ENCODE data around the gene TM7SF2. TPM values are rescaled to one million over a fixed set of nuclear protein-coding genes. Genes with fewer than 3 reads are reported as not detected.

Gene TM7SF2
- total RNA-seq, 1 donor, result 9.1 TPM

DNA sequence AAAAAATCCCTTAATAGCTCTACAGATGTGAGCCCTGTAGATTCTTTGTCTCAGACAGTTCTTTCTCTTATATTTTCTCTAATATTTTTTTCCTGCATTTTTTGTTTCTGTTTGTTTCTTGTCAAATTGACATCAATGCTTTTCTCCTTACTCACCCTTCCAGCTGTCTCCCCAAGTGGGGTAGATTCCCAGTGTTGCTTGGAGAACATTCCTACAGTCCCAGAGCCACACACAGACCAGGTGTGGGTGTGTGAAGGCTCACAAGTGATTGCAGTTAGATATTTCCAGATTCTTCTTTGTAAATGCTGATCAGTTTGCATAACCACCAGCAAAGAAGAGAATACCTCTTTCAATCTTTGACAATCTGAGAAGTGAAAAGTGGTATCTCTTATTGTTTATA lies 8.2 kb upstream of the TM7SF2 start:
- Histone ChIP-seq H3K9me3 (ENCODE audit: low read depth, low read length) (no peaks in the 10 kb centered on the region), H3K27me3 (ENCODE audit: insufficient read depth, low read length) (no peaks in the 10 kb centered on the region), H3K4me1 (ENCODE audit: insufficient read depth, low read length) (no peaks in the 10 kb centered on the region), H3K4me3 (ENCODE audit: low read length) (no peak overlapping the region)

DNA sequence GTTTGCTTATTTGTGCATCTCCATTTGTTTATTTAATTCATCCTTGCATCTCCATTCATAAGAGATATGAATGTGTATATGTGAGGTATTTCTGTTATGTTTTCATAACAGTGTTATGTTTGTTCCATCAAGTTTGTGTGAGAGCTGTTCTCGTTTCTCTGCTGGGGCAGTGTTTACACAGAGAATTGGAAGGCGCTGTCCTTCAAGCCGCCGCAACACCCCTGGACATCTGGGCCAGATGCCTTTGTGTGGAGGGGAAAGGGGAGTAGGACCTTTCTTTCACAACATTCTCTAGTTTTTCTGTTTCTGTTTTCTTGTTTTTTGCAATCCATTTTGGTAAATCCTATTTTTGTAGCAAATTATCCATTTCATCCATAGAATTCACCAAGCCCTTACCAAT lies 7.0 kb upstream of the TM7SF2 start:
- no peaks in the 10 kb centered on the region for H3K27me3 ChIP-seq (ENCODE audit: insufficient read depth, low read length)
- no peak overlapping the region for H3K4me3 ChIP-seq (ENCODE audit: low read length)
- no peaks in the 10 kb centered on the region for H3K4me1 ChIP-seq (ENCODE audit: insufficient read depth, low read length)
- H3K9me3 ChIP-seq (ENCODE audit: low read depth, low read length), result no peaks in the 10 kb centered on the region

DNA sequence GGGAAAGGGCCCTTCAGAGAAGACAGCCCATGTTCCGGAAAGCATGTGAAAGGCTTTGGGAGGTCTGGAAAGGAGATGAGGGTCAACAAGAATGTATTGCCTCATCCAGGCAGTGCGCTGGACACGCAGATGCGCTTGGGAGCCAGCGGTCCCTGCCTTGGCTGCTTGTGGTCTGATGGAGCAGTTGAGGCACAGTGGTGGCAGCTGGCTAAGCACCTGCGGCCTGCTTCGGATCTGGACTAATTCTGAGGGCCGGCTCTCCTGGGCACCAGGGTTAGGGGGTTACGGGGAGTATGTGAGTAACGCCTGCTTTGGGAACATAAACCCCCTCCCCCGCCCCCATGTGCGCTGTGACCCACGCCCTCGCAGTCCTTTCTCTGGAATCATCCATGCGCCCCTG lies 4.6 kb upstream of the TM7SF2 start:
- Histone ChIP-seq H3K27me3 (ENCODE audit: insufficient read depth, low read length) (no peaks in the 10 kb centered on the region), H3K4me3 (ENCODE audit: low read length) (no peak overlapping the region), H3K9me3 (ENCODE audit: low read depth, low read length) (no peaks in the 10 kb centered on the region), H3K4me1 (ENCODE audit: insufficient read depth, low read length) (peaks cover 21% of the 10 kb centered on the region)

DNA sequence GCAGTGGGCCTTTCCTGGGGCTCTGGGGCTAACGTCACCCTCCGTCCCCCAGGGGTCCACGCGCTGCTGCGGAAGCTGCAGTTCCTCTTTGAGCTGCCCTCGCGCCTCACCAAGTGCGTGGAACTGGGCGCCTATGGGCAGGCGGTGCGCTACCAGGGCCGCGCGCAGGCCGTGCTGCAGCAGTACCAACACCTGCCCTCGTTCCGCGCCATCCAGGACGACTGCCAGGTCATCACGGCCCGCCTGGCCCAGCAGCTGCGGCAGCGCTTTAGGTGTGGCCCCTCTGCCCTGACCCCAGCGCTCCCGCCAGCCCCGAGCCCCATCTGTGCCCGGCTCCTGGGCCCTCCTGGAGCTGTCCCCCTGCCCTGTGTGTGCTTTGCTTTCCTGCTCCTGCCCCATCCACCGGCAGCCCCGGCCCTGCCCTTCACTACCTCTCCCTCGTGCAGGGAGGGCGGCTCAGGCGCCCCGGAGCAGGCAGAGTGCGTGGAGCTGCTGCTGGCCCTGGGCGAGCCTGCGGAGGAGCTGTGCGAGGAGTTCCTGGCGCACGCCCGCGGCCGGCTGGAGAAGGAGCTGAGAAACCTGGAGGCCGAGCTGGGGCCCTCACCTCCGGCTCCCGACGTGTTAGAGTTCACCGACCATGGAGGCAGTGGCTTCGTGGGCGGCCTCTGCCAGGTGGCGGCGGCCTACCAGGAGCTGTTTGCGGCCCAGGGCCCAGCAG lies 3.8 kb upstream of the TM7SF2 start:
- no peaks in the 10 kb centered on the region for H3K9me3 ChIP-seq (ENCODE audit: low read depth, low read length)
- H3K4me1 ChIP-seq (ENCODE audit: insufficient read depth, low read length), result peaks cover 29% of the 10 kb centered on the region
- H3K4me3 ChIP-seq (ENCODE audit: low read length), result no peak overlapping the region
- no peaks in the 10 kb centered on the region for H3K27me3 ChIP-seq (ENCODE audit: insufficient read depth, low read length)

DNA sequence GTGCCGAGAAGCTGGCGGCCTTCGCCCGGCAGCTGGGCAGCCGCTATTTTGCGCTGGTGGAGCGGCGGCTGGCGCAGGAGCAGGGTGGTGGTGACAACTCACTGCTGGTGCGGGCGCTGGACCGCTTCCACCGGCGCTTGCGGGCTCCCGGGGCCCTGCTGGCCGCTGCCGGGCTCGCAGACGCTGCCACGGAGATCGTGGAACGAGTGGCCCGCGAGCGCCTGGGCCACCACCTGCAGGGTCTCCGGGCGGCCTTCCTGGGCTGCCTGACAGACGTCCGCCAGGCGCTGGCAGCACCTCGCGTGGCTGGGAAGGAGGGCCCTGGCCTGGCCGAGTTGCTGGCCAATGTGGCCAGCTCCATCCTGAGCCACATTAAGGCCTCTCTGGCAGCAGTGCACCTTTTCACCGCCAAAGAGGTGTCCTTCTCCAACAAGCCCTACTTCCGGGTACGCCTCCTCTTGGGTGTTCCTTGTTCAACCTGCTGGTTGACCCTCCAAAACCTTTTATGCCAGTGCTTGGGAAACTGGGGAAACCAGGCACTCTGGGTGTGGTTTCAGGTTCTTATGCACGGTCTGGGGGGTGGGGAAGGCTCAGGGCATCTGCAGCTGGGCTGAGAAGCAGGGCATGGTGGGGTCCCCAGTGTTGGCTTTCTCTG lies 3.1 kb upstream of the TM7SF2 start:
- H3K4me3 ChIP-seq (ENCODE audit: low read length), result no peak overlapping the region
- H3K27me3 ChIP-seq (ENCODE audit: insufficient read depth, low read length), result no peaks in the 10 kb centered on the region
- H3K4me1 ChIP-seq (ENCODE audit: insufficient read depth, low read length), result peaks cover 36% of the 10 kb centered on the region
- no peaks in the 10 kb centered on the region for H3K9me3 ChIP-seq (ENCODE audit: low read depth, low read length)

DNA sequence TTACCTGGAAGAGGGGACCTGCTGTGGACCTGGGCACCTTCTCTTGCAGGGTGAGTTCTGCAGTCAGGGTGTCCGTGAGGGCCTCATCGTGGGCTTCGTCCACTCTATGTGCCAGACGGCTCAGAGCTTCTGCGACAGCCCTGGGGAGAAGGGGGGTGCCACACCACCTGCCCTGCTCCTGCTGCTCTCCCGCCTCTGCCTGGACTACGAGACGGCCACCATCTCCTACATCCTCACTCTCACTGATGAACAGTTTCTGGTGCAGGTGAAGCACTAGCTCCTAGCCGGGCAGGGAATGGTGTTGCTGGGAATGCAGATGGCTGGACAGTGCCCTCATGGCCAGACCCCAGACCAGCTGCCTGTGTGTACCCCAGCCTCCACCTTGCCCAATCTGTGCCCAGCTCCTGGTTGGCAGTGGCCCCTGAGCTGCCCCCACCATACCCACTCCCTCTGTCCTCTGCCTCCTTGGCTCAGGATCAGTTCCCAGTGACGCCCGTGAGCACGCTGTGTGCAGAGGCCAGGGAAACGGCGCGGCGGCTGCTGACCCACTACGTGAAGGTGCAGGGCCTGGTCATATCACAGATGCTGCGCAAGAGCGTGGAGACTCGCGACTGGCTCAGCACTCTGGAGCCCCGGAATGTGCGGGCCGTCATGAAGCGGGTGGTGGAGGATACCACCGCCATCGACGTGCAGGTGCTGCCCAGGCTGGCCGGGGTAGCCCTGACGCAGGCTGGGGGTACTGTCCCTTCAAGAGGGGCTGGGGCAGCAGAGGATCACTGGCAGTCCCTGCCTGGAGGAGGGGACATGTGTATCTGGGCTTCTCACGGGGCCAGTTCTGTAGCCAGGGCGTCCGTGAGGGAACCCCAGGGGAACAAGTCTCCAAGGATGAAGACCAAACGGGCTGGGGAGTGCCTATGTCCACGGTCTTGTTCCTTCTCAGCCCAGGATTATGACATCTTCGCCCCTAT lies 2.2 kb upstream of the TM7SF2 start:
- peaks cover 36% of the 10 kb centered on the region for H3K4me1 ChIP-seq (ENCODE audit: insufficient read depth, low read length)
- no peaks in the 10 kb centered on the region for H3K9me3 ChIP-seq (ENCODE audit: low read depth, low read length)
- no peak overlapping the region for H3K4me3 ChIP-seq (ENCODE audit: low read length)
- no peaks in the 10 kb centered on the region for H3K27me3 ChIP-seq (ENCODE audit: insufficient read depth, low read length)

DNA sequence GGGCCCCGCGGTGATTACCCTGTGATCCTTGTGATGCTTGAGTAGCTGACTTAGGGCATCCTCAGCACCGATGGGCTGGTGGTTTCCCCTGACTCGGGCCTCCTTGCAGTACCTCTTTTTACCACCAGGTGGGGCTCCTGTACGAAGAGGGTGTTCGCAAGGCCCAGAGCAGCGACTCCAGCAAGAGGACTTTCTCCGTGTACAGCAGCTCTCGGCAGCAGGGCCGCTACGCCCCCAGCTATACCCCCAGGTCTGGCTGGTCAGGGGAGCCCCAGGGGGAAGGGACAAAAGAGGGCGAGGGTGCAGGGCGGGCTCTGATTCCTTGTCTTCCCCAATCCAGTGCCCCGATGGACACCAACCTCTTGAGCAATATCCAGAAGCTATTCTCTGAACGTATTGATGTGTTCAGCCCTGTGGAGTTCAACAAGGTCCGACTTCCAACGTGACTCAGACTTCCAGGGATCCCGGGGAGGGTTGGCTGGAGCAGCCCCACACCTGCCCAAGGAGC lies 1.3 kb upstream of the TM7SF2 start:
- H3K9me3 ChIP-seq (ENCODE audit: low read depth, low read length), result no peaks in the 10 kb centered on the region
- H3K4me3 ChIP-seq (ENCODE audit: low read length), result no peak overlapping the region
- peaks cover 36% of the 10 kb centered on the region for H3K4me1 ChIP-seq (ENCODE audit: insufficient read depth, low read length)
- H3K27me3 ChIP-seq (ENCODE audit: insufficient read depth, low read length), result no peaks in the 10 kb centered on the region

DNA sequence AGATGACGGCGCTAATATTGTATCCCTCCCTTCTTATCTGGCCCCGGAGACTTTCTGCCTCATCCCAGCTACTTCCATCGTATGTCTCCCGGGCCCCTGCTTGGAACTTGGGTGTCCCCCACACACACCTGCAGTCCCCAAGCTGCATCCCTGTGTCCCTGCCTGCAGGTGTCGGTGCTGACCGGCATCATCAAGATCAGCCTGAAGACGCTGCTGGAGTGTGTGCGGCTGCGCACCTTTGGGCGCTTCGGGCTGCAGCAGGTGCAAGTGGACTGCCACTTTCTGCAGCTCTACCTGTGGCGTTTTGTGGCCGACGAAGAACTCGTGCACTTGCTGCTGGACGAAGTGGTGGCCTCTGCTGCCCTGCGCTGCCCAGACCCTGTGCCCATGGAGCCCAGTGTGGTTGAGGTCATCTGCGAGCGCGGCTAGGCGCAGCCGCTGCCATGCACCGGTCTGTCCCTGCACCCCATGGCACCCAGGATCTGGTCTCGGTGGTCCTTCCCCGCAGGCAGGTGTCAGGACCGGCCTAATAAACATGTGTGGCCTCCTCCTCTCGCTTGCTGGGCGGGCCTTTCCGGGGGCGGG lies 421 bp upstream of the TM7SF2 start:
- Histone ChIP-seq H3K9me3 (ENCODE audit: low read depth, low read length) (no peaks in the 10 kb centered on the region), H3K4me1 (ENCODE audit: insufficient read depth, low read length) (peaks cover 41% of the 10 kb centered on the region), H3K4me3 (ENCODE audit: low read length) (no peak overlapping the region), H3K27me3 (ENCODE audit: insufficient read depth, low read length) (no peaks in the 10 kb centered on the region)

DNA sequence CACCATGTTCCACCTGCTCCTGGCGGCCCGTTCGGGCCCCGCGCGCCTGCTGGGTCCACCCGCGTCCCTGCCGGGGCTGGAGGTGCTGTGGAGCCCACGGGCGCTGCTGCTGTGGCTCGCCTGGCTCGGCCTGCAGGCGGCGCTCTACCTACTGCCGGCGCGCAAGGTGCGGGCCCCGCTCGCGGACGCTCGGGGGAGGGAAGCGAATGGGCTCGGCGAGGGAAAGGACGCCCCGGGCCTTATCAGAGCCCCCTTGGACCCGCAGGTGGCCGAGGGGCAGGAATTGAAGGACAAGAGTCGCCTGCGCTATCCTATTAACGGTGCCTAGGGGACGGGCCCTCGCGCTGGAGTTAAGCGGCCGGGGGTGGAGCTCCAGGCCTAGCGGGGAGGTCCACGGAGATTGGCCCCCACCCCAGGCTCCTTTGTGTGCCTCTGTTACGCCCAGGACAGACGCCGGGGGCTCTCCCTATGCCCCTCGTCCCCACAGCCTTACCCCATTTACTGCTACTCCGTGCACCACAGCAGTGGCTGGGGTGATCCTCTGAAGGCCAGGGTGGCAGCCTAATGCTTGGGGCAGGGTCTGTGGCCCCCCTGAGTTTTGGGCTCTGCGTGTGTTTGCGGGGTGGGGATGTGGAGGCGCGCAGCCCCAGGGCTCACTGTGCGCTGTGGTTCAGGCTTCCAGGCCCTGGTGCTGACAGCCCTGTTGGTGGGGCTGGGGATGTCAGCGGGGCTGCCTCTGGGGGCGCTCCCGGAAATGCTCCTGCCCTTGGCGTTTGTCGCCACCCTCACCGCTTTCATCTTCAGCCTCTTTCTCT lies 1.1 kb downstream of the TM7SF2 start:
- Histone ChIP-seq H3K4me3 (ENCODE audit: low read length) (peak overlapping the region; percentile 44), H3K9me3 (ENCODE audit: low read depth, low read length) (no peaks in the 10 kb centered on the region), H3K4me1 (ENCODE audit: insufficient read depth, low read length) (peaks cover 52% of the 10 kb centered on the region), H3K27me3 (ENCODE audit: insufficient read depth, low read length) (no peaks in the 10 kb centered on the region)

DNA sequence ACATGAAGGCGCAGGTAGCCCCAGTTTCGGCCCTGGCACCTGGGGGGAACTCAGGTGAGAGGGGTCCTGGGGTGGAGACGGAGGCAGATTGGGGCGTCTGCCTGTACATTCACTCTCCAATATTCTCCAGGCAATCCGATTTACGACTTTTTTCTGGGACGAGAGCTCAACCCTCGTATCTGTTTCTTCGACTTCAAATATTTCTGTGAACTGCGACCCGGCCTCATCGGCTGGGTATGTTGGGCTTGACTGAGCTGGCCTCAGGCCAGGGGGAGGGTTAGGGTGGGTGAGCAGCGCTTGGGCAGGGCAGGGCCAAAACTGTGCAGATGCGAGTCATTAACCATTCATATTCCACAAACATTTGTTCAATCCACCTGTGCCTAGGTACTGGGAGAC lies 1.7 kb downstream of the TM7SF2 start:
- Histone ChIP-seq H3K27me3 (ENCODE audit: insufficient read depth, low read length) (no peaks in the 10 kb centered on the region), H3K4me3 (ENCODE audit: low read length) (no peak overlapping the region), H3K9me3 (ENCODE audit: low read depth, low read length) (no peaks in the 10 kb centered on the region), H3K4me1 (ENCODE audit: insufficient read depth, low read length) (peaks cover 57% of the 10 kb centered on the region)

DNA sequence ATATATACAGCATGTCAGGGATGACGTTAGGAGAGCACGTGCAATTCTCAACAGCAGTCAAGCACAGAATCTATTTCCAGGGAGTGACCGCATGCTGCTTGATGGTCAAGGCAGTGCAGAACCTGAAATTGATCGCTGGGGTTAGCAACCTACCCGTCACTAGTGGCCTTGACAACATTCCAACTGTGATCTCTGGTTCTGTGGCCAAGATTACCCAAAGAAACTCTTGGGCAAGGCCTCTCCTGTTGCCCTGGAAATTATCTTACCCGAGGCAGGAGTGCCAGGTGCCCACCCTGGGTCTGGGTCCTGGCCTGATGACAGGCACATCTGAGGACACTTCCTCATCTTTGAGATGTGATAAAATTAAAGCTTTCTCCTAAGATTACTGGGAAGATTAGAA lies 2.2 kb downstream of the TM7SF2 start:
- Histone ChIP-seq H3K9me3 (ENCODE audit: low read depth, low read length) (no peaks in the 10 kb centered on the region), H3K4me1 (ENCODE audit: insufficient read depth, low read length) (peaks cover 59% of the 10 kb centered on the region), H3K4me3 (ENCODE audit: low read length) (no peak overlapping the region), H3K27me3 (ENCODE audit: insufficient read depth, low read length) (no peaks in the 10 kb centered on the region)

DNA sequence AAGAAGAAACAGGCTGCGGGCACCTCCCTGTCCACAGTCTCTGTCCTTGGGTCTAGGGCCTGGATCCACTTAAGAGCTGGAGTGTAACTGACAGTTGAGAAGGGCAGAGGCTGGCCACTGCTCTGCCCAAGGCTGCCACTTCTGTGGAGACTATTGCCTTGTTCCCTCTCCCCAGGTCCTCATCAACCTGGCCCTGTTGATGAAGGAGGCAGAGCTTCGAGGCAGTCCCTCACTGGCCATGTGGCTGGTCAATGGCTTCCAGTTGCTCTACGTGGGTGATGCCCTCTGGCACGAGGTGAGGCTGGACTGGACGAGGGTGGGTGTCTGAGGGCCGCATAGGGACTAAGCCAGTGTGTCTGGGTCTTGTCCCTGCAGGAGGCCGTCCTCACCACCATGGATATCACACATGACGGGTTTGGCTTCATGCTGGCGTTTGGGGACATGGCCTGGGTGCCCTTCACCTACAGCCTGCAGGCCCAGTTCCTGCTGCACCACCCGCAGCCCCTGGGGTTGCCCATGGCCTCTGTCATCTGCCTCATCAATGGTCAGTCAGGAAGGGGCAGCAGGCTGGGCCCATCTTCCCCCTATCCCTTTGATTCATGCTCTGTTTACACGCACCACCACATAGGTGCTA lies 3.0 kb downstream of the TM7SF2 start:
- no peaks in the 10 kb centered on the region for H3K9me3 ChIP-seq (ENCODE audit: low read depth, low read length)
- H3K4me1 ChIP-seq (ENCODE audit: insufficient read depth, low read length), result peaks cover 59% of the 10 kb centered on the region
- no peaks in the 10 kb centered on the region for H3K27me3 ChIP-seq (ENCODE audit: insufficient read depth, low read length)
- no peak overlapping the region for H3K4me3 ChIP-seq (ENCODE audit: low read length)

DNA sequence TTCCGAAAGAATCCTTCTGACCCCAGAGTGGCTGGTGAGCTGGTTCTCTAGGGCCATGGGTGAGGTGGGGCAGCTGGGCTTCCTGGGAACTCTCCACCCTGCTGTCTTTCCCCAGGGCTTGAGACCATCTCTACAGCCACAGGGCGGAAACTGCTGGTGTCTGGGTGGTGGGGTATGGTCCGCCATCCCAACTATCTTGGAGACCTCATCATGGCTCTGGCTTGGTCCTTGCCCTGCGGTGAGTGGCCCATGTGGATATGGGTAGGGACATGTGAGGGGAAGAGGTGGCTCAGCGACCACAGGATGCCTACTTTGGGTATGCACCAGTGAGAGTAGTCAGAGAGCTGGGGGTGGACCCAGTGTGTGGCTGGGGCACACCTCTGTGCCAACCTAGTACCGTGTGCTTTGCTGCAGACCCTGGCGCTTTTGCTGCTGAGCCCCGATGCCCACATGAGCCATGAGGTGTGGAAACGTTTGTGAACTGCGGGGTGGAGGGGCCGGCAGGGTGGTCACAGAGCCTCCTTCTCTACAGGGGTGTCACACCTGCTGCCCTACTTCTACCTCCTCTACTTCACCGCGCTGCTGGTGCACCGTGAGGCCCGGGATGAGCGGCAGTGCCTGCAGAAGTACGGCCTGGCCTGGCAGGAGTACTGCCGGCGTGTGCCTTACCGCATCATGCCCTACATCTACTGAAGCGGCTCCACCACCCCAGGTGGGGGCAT lies 3.9 kb downstream of the TM7SF2 start:
- H3K4me1 ChIP-seq (ENCODE audit: insufficient read depth, low read length), result peaks cover 56% of the 10 kb centered on the region
- no peaks in the 10 kb centered on the region for H3K9me3 ChIP-seq (ENCODE audit: low read depth, low read length)
- H3K27me3 ChIP-seq (ENCODE audit: insufficient read depth, low read length), result no peaks in the 10 kb centered on the region
- no peak overlapping the region for H3K4me3 ChIP-seq (ENCODE audit: low read length)
